GM23338 (cell line): ENCODE measurements around the gene TOMM70. TPM values are rescaled to one million over a fixed set of nuclear protein-coding genes. Genes with fewer than 3 reads are reported as not detected.

Source experiments
- ATAC-seq: fragments of 200-7000 bp; cut with Tn5 transposase; 3 replicates; pipeline ENCODE4 v1.9.1; 2020
- DNase-seq: peaks from one replicate; pipeline ENCODE4 v3.0.0-alpha.2; 2015; ENCODE audit warnings: low spot score
- H2AFZ ChIP-seq: fragments of 200-600 bp; sonication (generic); 2 replicates; pipeline ENCODE4 v1.8.0; 2016; ENCODE audit warnings: antibody characterized with exemption, mild to moderate bottlenecking, moderate library complexity
- H3F3A ChIP-seq: fragments of 200-600 bp; sonication (generic); replicated peaks from 2 replicates; pipeline ENCODE4 v1.8.0; 2017; ENCODE audit warnings: antibody characterized with exemption, mixed run types, low read depth
- H3K27ac ChIP-seq: fragments of 200-600 bp; sonication (generic); 2 replicates; pipeline ENCODE4 v1.6.1; 2016; ENCODE audit warnings: low read depth
- H3K27me3 ChIP-seq: fragments of 200-600 bp; sonication (generic); 2 replicates; pipeline ENCODE4 v1.8.0; 2016; ENCODE audit warnings: mild to moderate bottlenecking, mixed run types, moderate library complexity; ENCODE audit not compliant: insufficient read depth
- H3K36me3 ChIP-seq: fragments of 200-600 bp; sonication (generic); 2 replicates; pipeline ENCODE4 v1.8.0; 2016; ENCODE audit warnings: mild to moderate bottlenecking; ENCODE audit not compliant: insufficient read depth
- H3K4me1 ChIP-seq: fragments of 200-600 bp; sonication (generic); 2 replicates; pipeline ENCODE4 v1.8.0; 2016; ENCODE audit warnings: mild to moderate bottlenecking, moderate library complexity; ENCODE audit not compliant: insufficient read depth
- H3K4me2 ChIP-seq: fragments of 200-600 bp; sonication (generic); 2 replicates; pipeline ENCODE4 v1.7.1; 2017; ENCODE audit warnings: mixed run types
- H3K4me3 ChIP-seq: fragments of 200-600 bp; sonication (generic); 2 replicates; pipeline ENCODE4 v1.6.1; 2016; ENCODE audit warnings: mixed run types
- H3K79me2 ChIP-seq: fragments of 200-600 bp; sonication (generic); replicated peaks from 2 replicates; pipeline ENCODE4 v1.8.0; 2017; ENCODE audit warnings: mild to moderate bottlenecking; ENCODE audit not compliant: insufficient read depth
- H3K9me2 ChIP-seq: fragments of 200-600 bp; sonication (generic); 2 replicates; pipeline ENCODE4 v1.8.0; 2017; ENCODE audit not compliant: insufficient read depth
- H4K20me1 ChIP-seq: fragments of 200-600 bp; sonication (generic); replicated peaks from 2 replicates; pipeline ENCODE4 v1.8.0; 2017; ENCODE audit warnings: mild to moderate bottlenecking; ENCODE audit not compliant: insufficient read depth
- H3K27ac Mint-ChIP-seq: 2 replicates; pipeline ENCODE4 v1.8.0; 2020; ENCODE audit warnings: inconsistent platforms, mild to moderate bottlenecking, moderate library complexity, mixed read lengths
- H3K27me3 Mint-ChIP-seq: 3 replicates; pipeline ENCODE4 v1.8.0; 2022; ENCODE audit warnings: low read depth, mild to moderate bottlenecking, moderate library complexity, mixed read lengths, inconsistent platforms; ENCODE audit not compliant: insufficient read depth, poor library complexity
- H3K36me3 Mint-ChIP-seq: 3 replicates; pipeline ENCODE4 v1.8.0; 2021; ENCODE audit warnings: low read depth, mild to moderate bottlenecking, inconsistent platforms, moderate library complexity, mixed read lengths
- H3K4me1 Mint-ChIP-seq: 3 replicates; pipeline ENCODE4 v1.8.0; 2020; ENCODE audit warnings: mild to moderate bottlenecking, inconsistent platforms, mixed read lengths
- H3K4me3 Mint-ChIP-seq: 3 replicates; pipeline ENCODE4 v1.8.0; 2021; ENCODE audit warnings: moderate library complexity, mild to moderate bottlenecking, inconsistent platforms, mixed read lengths
- H3K9me3 Mint-ChIP-seq: 3 replicates; pipeline ENCODE4 v1.8.0; 2020; ENCODE audit warnings: moderate library complexity, mild to moderate bottlenecking, inconsistent platforms, mixed read lengths
- CREB1 ChIP-seq: fragments of 250-450 bp; sonication (Bioruptor Pico); IDR thresholded peaks from 2 replicates; pipeline ENCODE4 v1.5.0; 2020; ENCODE audit warnings: low read depth, mild to moderate bottlenecking, moderate library complexity
- CTCF ChIP-seq, 2 experiments: fragments of 200-600 bp in 1 of 2; sonication (generic) in 1 of 2; conservative IDR thresholded peaks; 2 replicates each; pipeline versions ENCODE4 v1.5.1 to v1.6.1; 2016 to 2017; ENCODE audit warnings: antibody characterized with exemption in 2 of 2, low read depth in 2 of 2, mild to moderate bottlenecking in 2 of 2, moderate library complexity in 1 of 2
- EZH2 ChIP-seq: fragments of 200-600 bp; sonication (generic); IDR thresholded peaks from one replicate; pipeline ENCODE4 v1.8.0; 2017; ENCODE audit warnings: antibody characterized with exemption, mild to moderate bottlenecking, low read depth; ENCODE audit not compliant: unreplicated experiment
- EZH2phosphoT487 ChIP-seq: fragments of 200-600 bp; sonication (generic); IDR thresholded peaks from one replicate; pipeline ENCODE4 v1.8.1; 2018; ENCODE audit warnings: antibody characterized with exemption; ENCODE audit not compliant: unreplicated experiment
- JUNB ChIP-seq: IDR thresholded peaks from one replicate; pipeline ENCODE4 v1.6.1; 2016; ENCODE audit warnings: antibody characterized with exemption; ENCODE audit not compliant: unreplicated experiment
- NANOG ChIP-seq: IDR thresholded peaks from 2 replicates; pipeline ENCODE4 v1.6.1; 2016; ENCODE audit warnings: antibody characterized with exemption, borderline replicate concordance
- POLR2AphosphoS5 ChIP-seq: IDR thresholded peaks from 2 replicates; pipeline ENCODE4 v1.6.1; 2016; ENCODE audit warnings: antibody characterized with exemption, low read depth
- REST ChIP-seq: IDR thresholded peaks from one replicate; pipeline ENCODE4 v1.6.1; 2018; ENCODE audit warnings: antibody characterized with exemption; ENCODE audit not compliant: unreplicated experiment
- STAT1 ChIP-seq: IDR thresholded peaks from one replicate; pipeline ENCODE4 v1.6.1; 2016; ENCODE audit warnings: antibody characterized with exemption; ENCODE audit not compliant: unreplicated experiment
- ZNF114 ChIP-seq: fragments of 250-450 bp; sonication (Bioruptor Pico); IDR thresholded peaks from 2 replicates; pipeline ENCODE4 v1.5.0; 2020; ENCODE audit warnings: mild to moderate bottlenecking, moderate library complexity
- ZNF331 ChIP-seq: fragments of 250-450 bp; sonication (Bioruptor Pico); IDR thresholded peaks from 2 replicates; pipeline ENCODE4 v1.5.0; 2020; ENCODE audit warnings: low read depth, mild to moderate bottlenecking, moderate library complexity
- polyA plus RNA-seq: library from polyadenylated mRNA; unstranded; fragments of >200 nt; fragmentation: Nextera tagmentation; extraction: Ambion mirVana; gene quantifications from 2 replicates; pipeline ENCODE4 v1.2.1, GENCODE V29; 2016
- total RNA-seq: library from RNA; depleted of rRNA; stranded (reverse); fragments of >200 nt; shearing (Covaris generic); gene quantifications from 2 replicates; pipeline ENCODE4 v1.2.3, GENCODE V29; 2014
- TF ChIP-seq, protein P1 (sequence below): fragments of 250-450 bp; sonication (Bioruptor Pico); IDR thresholded peaks from 2 replicates; pipeline ENCODE4 v1.5.0; 2020; ENCODE audit warnings: mild to moderate bottlenecking, moderate library complexity
- TF ChIP-seq, protein P2 (sequence below): IDR thresholded peaks from 2 replicates; pipeline ENCODE4 v1.6.1; 2016; ENCODE audit warnings: antibody characterized with exemption

TOMM70 gene
- total and polyA plus RNA-seq, 2 experiments from 2014 or later, result 29.5 to 66.8 TPM

- H3K4me1 Mint-ChIP-seq, result no peaks in the 10 kb centered on the region
- H3K27me3 Mint-ChIP-seq, result peaks cover 1% of the 10 kb centered on the region
- H3K9me3 Mint-ChIP-seq, result no peaks in the 10 kb centered on the region
- H3K4me3 Mint-ChIP-seq, result no peak overlapping the region
- Histone ChIP-seq H3K4me1 (no peaks in the 10 kb centered on the region), H3K79me2 (no peaks in the 10 kb centered on the region), H3K27ac (no peak overlapping the region), H3K27me3 (no peaks in the 10 kb centered on the region), H4K20me1 (no peaks in the 10 kb centered on the region), H2AFZ (no peak overlapping the region), H3F3A (no peaks in the 10 kb centered on the region), H3K36me3 (no peaks in the 10 kb centered on the region), H3K4me3 (no peak overlapping the region), H3K9me2 (no peaks in the 10 kb centered on the region), H3K4me2 (no peak overlapping the region)
- ATAC-seq (no peak), DNase-seq (no peak)
- H3K27ac Mint-ChIP-seq, result no peak overlapping the region
- H3K36me3 Mint-ChIP-seq, result no peaks in the 10 kb centered on the region
- TF ChIP-seq EZH2phosphoT487 (no peak), EZH2 (no peak), POLR2AphosphoS5 (no peak), STAT1 (no peak), JUNB (no peak), ZNF331 (CRISPR knock-in tag) (no peak), ZNF114 (CRISPR knock-in tag) (no peak), REST (no peak), NANOG (no peak), CTCF (conservative IDR thresholded peaks at IDR 0.05; ENCODE audit: low read depth in 2 of 2) (no peak), CREB1 (no peak)
- TF ChIP-seq, protein P1, sequence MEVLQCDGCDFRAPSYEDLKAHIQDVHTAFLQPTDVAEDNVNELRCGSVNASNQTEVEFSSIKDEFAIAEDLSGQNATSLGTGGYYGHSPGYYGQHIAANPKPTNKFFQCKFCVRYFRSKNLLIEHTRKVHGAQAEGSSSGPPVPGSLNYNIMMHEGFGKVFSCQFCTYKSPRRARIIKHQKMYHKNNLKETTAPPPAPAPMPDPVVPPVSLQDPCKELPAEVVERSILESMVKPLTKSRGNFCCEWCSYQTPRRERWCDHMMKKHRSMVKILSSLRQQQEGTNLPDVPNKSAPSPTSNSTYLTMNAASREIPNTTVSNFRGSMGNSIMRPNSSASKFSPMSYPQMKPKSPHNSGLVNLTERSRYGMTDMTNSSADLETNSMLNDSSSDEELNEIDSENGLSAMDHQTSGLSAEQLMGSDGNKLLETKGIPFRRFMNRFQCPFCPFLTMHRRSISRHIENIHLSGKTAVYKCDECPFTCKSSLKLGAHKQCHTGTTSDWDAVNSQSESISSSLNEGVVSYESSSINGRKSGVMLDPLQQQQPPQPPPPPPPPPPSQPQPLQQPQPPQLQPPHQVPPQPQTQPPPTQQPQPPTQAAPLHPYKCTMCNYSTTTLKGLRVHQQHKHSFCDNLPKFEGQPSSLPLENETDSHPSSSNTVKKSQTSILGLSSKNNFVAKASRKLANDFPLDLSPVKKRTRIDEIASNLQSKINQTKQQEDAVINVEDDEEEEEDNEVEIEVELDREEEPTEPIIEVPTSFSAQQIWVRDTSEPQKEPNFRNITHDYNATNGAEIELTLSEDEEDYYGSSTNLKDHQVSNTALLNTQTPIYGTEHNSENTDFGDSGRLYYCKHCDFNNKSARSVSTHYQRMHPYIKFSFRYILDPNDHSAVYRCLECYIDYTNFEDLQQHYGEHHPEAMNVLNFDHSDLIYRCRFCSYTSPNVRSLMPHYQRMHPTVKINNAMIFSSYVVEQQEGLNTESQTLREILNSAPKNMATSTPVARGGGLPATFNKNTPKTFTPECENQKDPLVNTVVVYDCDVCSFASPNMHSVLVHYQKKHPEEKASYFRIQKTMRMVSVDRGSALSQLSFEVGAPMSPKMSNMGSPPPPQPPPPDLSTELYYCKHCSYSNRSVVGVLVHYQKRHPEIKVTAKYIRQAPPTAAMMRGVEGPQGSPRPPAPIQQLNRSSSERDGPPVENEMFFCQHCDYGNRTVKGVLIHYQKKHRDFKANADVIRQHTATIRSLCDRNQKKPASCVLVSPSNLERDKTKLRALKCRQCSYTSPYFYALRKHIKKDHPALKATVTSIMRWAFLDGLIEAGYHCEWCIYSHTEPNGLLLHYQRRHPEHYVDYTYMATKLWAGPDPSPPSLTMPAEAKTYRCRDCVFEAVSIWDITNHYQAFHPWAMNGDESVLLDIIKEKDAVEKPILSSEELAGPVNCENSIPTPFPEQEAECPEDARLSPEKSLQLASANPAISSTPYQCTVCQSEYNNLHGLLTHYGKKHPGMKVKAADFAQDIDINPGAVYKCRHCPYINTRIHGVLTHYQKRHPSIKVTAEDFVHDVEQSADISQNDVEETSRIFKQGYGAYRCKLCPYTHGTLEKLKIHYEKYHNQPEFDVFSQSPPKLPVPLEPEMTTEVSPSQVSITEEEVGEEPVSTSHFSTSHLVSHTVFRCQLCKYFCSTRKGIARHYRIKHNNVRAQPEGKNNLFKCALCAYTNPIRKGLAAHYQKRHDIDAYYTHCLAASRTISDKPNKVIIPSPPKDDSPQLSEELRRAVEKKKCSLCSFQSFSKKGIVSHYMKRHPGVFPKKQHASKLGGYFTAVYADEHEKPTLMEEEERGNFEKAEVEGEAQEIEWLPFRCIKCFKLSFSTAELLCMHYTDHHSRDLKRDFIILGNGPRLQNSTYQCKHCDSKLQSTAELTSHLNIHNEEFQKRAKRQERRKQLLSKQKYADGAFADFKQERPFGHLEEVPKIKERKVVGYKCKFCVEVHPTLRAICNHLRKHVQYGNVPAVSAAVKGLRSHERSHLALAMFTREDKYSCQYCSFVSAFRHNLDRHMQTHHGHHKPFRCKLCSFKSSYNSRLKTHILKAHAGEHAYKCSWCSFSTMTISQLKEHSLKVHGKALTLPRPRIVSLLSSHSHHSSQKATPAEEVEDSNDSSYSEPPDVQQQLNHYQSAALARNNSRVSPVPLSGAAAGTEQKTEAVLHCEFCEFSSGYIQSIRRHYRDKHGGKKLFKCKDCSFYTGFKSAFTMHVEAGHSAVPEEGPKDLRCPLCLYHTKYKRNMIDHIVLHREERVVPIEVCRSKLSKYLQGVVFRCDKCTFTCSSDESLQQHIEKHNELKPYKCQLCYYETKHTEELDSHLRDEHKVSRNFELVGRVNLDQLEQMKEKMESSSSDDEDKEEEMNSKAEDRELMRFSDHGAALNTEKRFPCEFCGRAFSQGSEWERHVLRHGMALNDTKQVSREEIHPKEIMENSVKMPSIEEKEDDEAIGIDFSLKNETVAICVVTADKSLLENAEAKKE, result no peak
- TF ChIP-seq, protein P2, sequence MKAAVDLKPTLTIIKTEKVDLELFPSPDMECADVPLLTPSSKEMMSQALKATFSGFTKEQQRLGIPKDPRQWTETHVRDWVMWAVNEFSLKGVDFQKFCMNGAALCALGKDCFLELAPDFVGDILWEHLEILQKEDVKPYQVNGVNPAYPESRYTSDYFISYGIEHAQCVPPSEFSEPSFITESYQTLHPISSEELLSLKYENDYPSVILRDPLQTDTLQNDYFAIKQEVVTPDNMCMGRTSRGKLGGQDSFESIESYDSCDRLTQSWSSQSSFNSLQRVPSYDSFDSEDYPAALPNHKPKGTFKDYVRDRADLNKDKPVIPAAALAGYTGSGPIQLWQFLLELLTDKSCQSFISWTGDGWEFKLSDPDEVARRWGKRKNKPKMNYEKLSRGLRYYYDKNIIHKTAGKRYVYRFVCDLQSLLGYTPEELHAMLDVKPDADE, result no peak
Measured at GRCh38 chr3:100319951-100320350, 80.9 kb downstream of the TOMM70 start.
